HCT116 (cell line): Measurements from ENCODE around the gene SUSD5. TPM values are rescaled to one million over a fixed set of nuclear protein-coding genes. Genes with fewer than 3 reads are reported as not detected.

Experiments
- ATAC-seq: fragments of 200-7000 bp; cut with Tn5 transposase; 2 replicates; pipeline ENCODE4 v1.9.1; 2020; ENCODE audit warnings: mild to moderate bottlenecking, moderate library complexity
- BruUV-seq: library from RNA; stranded (reverse); fragments of 400-500 nt; replicated peaks from 2 replicates; lab custom pipeline; 2021; lab: Mats Ljungman, UMichigan
- CTCF ChIA-PET: fragments of 300-600 bp; sonication (Branson Sonifier 250); formaldehyde crosslinking; loops from one replicate; lab custom pipeline; 2021; ENCODE audit warnings: antibody characterized with exemption; lab: Charles Lee
- POLR2A ChIA-PET: fragments of 300-600, 350-600 bp; sonication (Branson Sonifier 250); formaldehyde crosslinking; loops from one replicate; lab custom pipeline; 2021; ENCODE audit warnings: antibody characterized with exemption; lab: Charles Lee
- RAD21 ChIA-PET, 2 experiments: fragments of 300-600 bp; sonication (Branson Sonifier 250); formaldehyde crosslinking; loops; one replicate each; lab custom pipeline; 2023; ENCODE audit warnings: low total read pairs in 2 of 2; ENCODE audit not compliant: uncharacterized antibody in 2 of 2, unreplicated experiment in 2 of 2, low non-redundant PET in 1 of 2; lab: Charles Lee
- DNase-seq: peaks from one replicate; pipeline ENCODE4 v3.0.0-alpha.2; 2010; ENCODE audit warnings: low read depth, low spot score
- H2AFZ ChIP-seq: fragments of 200-600 bp; shearing (Covaris generic), sonication (generic); 2 replicates; pipeline ENCODE4 v1.6.1; 2017; ENCODE audit warnings: low read depth, mixed run types, mixed read lengths, antibody characterized with exemption, low read length; ENCODE audit not compliant: poor library complexity, severe bottlenecking
- H3K27ac ChIP-seq: 2 replicates; pipeline ENCODE4 v1.5.1; 2012; ENCODE audit warnings: low read depth, low read length
- H3K27me3 ChIP-seq: fragments of 200-600 bp; sonication (generic); 2 replicates; pipeline ENCODE4 v1.6.1; 2016; ENCODE audit warnings: mixed run types, low read length, mixed read lengths; ENCODE audit not compliant: insufficient read depth
- H3K36me3 ChIP-seq, 2 experiments: fragments of 200-500 bp in 1 of 2; fragments of 200-600 bp in 1 of 2; sonication (Bioruptor generic) in 1 of 2; sonication (generic) in 1 of 2; 2 replicates each; pipeline versions ENCODE4 v1.5.1 to v1.6.1; 2014 to 2016; ENCODE audit warnings: low read length in 2 of 2, inconsistent platforms in 1 of 2, mixed read lengths in 1 of 2, mixed run types in 1 of 2; ENCODE audit not compliant: insufficient read depth in 2 of 2, control insufficient read depth in 1 of 2
- H3K4me1 ChIP-seq, 2 experiments: fragments of 200-600 bp in 1 of 2; sonication (generic) in 1 of 2; 2 replicates each; pipeline versions ENCODE4 v1.5.1 to v1.6.1; 2012 to 2017; ENCODE audit warnings: low read length in 2 of 2, inconsistent platforms in 1 of 2, mild to moderate bottlenecking in 1 of 2, mixed read lengths in 1 of 2, mixed run types in 1 of 2, moderate library complexity in 1 of 2; ENCODE audit not compliant: insufficient read depth in 2 of 2, control insufficient read depth in 1 of 2
- H3K4me2 ChIP-seq: fragments of 200-600 bp; sonication (generic); 2 replicates; pipeline ENCODE4 v1.6.1; 2017; ENCODE audit warnings: mixed run types, low read length, mixed read lengths
- H3K4me3 ChIP-seq, 2 experiments: fragments of 200-600 bp in 1 of 2; sonication (generic) in 1 of 2; replicated peaks in 1 of 2; 2 replicates each; pipeline ENCODE4 v1.5.1; 2011 to 2016; ENCODE audit warnings: low read length in 2 of 2, control low read depth in 1 of 2, low read depth in 1 of 2, mild to moderate bottlenecking in 1 of 2, mixed read lengths in 1 of 2, mixed run types in 1 of 2
- H3K79me2 ChIP-seq: fragments of 200-600 bp; sonication (generic); 2 replicates; pipeline ENCODE4 v1.6.1; 2017; ENCODE audit warnings: mild to moderate bottlenecking, mixed run types, low read length, moderate library complexity, mixed read lengths; ENCODE audit not compliant: insufficient read depth
- H3K9ac ChIP-seq: fragments of 200-600 bp; sonication (generic); 2 replicates; pipeline ENCODE4 v1.6.1; 2016; ENCODE audit warnings: low read length, mixed read lengths
- H3K9me2 ChIP-seq: fragments of 200-600 bp; sonication (generic), shearing (Covaris generic); 2 replicates; pipeline ENCODE4 v1.6.1; 2017; ENCODE audit warnings: mixed run types, mild to moderate bottlenecking, moderate library complexity; ENCODE audit not compliant: insufficient read depth
- H3K9me3 ChIP-seq, 2 experiments: fragments of 200-500 bp in 1 of 2; fragments of 200-600 bp in 1 of 2; sonication (Bioruptor generic) in 1 of 2; sonication (generic) in 1 of 2; 2 replicates each; pipeline ENCODE4 v1.6.1; 2014 to 2017; ENCODE audit warnings: low read length in 2 of 2, mixed read lengths in 2 of 2, inconsistent platforms in 1 of 2, low read depth in 1 of 2, mild to moderate bottlenecking in 1 of 2, mixed run types in 1 of 2, moderate library complexity in 1 of 2; ENCODE audit not compliant: control insufficient read depth in 1 of 2, insufficient read depth in 1 of 2
- H4K20me1 ChIP-seq: fragments of 200-600 bp; sonication (generic), shearing (Covaris generic); 2 replicates; pipeline ENCODE4 v1.6.1; 2017; ENCODE audit warnings: mixed run types, mild to moderate bottlenecking, moderate library complexity; ENCODE audit not compliant: insufficient read depth
- CBX3 ChIP-seq: IDR thresholded peaks from 2 replicates; pipeline ENCODE4 v1.6.1; 2012; ENCODE audit warnings: low read depth
- CEBPB ChIP-seq: IDR thresholded peaks from 2 replicates; pipeline ENCODE4 v1.6.1; 2012; ENCODE audit warnings: low read depth
- EGR1 ChIP-seq: IDR thresholded peaks from 2 replicates; pipeline ENCODE4 v1.6.1; 2012; ENCODE audit warnings: low read depth
- ELF1 ChIP-seq: IDR thresholded peaks from 2 replicates; pipeline ENCODE4 v1.6.1; 2012; ENCODE audit warnings: low read depth, borderline replicate concordance
- EZH2 ChIP-seq: fragments of 200-600 bp; sonication (generic); IDR thresholded peaks from 2 replicates; pipeline ENCODE4 v1.6.1; 2017; ENCODE audit warnings: antibody characterized with exemption, mixed run types
- EZH2phosphoT487 ChIP-seq: fragments of 200-600 bp; IDR thresholded peaks from 2 replicates; pipeline ENCODE4 v1.6.1; 2018; ENCODE audit warnings: antibody characterized with exemption, borderline replicate concordance
- POLR2A ChIP-seq: IDR thresholded peaks from 2 replicates; pipeline ENCODE4 v1.7.0; 2011; ENCODE audit warnings: borderline replicate concordance; ENCODE audit not compliant: insufficient read depth, insufficient read length; ENCODE audit errors: extremely low read depth
- RAD21 ChIP-seq: IDR thresholded peaks from 2 replicates; pipeline ENCODE4 v1.6.1; 2012; ENCODE audit warnings: low read depth, mild to moderate bottlenecking
- SIN3A ChIP-seq: IDR thresholded peaks from 2 replicates; pipeline ENCODE4 v1.6.1; 2012; ENCODE audit warnings: low read depth
- SRF ChIP-seq: IDR thresholded peaks from 2 replicates; pipeline ENCODE4 v1.6.1; 2012; ENCODE audit warnings: low read depth
- TCF7L2 ChIP-seq: IDR thresholded peaks from 2 replicates; pipeline ENCODE4 v1.7.0; 2011; ENCODE audit warnings: borderline replicate concordance, inconsistent platforms; ENCODE audit not compliant: insufficient read depth, insufficient read length; ENCODE audit errors: extremely low read depth
- YY1 ChIP-seq: IDR thresholded peaks from 2 replicates; pipeline ENCODE4 v1.6.1; 2011; ENCODE audit warnings: low read length, low read depth, moderate library complexity, mild to moderate bottlenecking; ENCODE audit not compliant: insufficient replicate concordance; ENCODE audit errors: extremely low read depth
- ZNF274 ChIP-seq: fragments of 200-500 bp; sonication (Bioruptor generic); IDR thresholded peaks from 2 replicates; pipeline ENCODE4 v1.6.1; 2014; ENCODE audit warnings: mild to moderate bottlenecking, low read depth, low read length, inconsistent platforms
- intact Hi-C: fragments of 100-400 bp; cut with micrococcal nuclease; formaldehyde crosslinking; loops from 2 replicates; pipeline ENCODE4 v1.10.0; 2022
- total RNA-seq: library from RNA; stranded (reverse); gene quantifications from one replicate; pipeline ENCODE4 v1.2.1, GENCODE V29; 2021; ENCODE audit not compliant: unreplicated experiment
- TF ChIP-seq, protein P1 (sequence below): IDR thresholded peaks from 2 replicates; pipeline ENCODE4 v1.6.1; 2011; ENCODE audit warnings: mild to moderate bottlenecking, low read length, moderate library complexity; ENCODE audit not compliant: insufficient replicate concordance; ENCODE audit errors: extremely low read depth
- TF ChIP-seq, protein P2 (sequence below), 3 experiments: fragments of 200-600 bp in 1 of 3; sonication (generic) in 1 of 3; IDR thresholded peaks in 2 of 3; conservative IDR thresholded peaks in 1 of 3; 2 replicates each; pipeline ENCODE4 v1.5.1; 2012 to 2017; ENCODE audit warnings: low read depth in 2 of 3, low read length in 2 of 3, antibody characterized with exemption in 1 of 3, borderline replicate concordance in 1 of 3, control low read depth in 1 of 3, mild to moderate bottlenecking in 1 of 3, mixed read lengths in 1 of 3, mixed run types in 1 of 3, moderate library complexity in 1 of 3; ENCODE audit not compliant: insufficient read depth in 1 of 3
- TF ChIP-seq, protein P3 (sequence below): IDR thresholded peaks from 2 replicates; pipeline ENCODE4 v1.6.1; 2012; ENCODE audit warnings: low read depth

SUSD5 gene
- total RNA-seq, 1 experiment from 2014 or later: not detected

DNA sequence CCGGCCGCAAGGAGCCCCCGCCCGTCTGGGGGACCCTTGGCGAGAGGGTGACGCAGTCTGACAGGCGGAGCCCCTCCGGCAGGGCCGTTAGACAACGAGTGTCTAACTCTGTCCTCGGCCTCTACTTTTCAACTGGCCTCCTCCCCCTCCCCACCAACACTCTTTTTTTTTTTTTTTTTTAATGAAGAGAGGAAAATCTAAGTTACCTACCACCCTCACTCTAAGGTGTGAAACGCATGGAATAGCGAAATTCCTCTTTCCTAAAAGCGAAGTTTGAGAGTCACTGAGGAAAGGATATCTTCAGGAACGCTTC lies 521 bp upstream of the SUSD5 start:
- ATAC-seq (no peak), DNase-seq (no peak)
- Histone ChIP-seq H3K9me2 (no peaks in the 10 kb centered on the region), H3K4me1 (no peaks in the 10 kb centered on the region), H3K9me3 (no peaks in the 10 kb centered on the region), H2AFZ (no peak overlapping the region), H3K27me3 (peaks cover 4% of the 10 kb centered on the region; the same call in 1 of the 2 replicates), H4K20me1 (no peaks in the 10 kb centered on the region), H3K79me2 (no peaks in the 10 kb centered on the region), H3K4me3 (no peak overlapping the region), H3K4me2 (no peak overlapping the region), H3K36me3 (no peaks in the 10 kb centered on the region), H3K27ac (no peak overlapping the region), H3K9ac (no peak overlapping the region)
- RAD21 ChIA-PET: no interaction called here
- BruUV-seq: no TSS peak
- CTCF ChIA-PET: no interaction called here
- POLR2A ChIA-PET: no interaction called here
- intact Hi-C loops: no loop called here
- TF ChIP-seq, protein P1, sequence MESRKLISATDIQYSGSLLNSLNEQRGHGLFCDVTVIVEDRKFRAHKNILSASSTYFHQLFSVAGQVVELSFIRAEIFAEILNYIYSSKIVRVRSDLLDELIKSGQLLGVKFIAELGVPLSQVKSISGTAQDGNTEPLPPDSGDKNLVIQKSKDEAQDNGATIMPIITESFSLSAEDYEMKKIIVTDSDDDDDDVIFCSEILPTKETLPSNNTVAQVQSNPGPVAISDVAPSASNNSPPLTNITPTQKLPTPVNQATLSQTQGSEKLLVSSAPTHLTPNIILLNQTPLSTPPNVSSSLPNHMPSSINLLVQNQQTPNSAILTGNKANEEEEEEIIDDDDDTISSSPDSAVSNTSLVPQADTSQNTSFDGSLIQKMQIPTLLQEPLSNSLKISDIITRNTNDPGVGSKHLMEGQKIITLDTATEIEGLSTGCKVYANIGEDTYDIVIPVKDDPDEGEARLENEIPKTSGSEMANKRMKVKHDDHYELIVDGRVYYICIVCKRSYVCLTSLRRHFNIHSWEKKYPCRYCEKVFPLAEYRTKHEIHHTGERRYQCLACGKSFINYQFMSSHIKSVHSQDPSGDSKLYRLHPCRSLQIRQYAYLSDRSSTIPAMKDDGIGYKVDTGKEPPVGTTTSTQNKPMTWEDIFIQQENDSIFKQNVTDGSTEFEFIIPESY: no peak
- TF ChIP-seq EGR1 (no peak), EZH2 (no peak), SRF (no peak), YY1 (no peak), POLR2A (no peak), TCF7L2 (no peak), EZH2phosphoT487 (no peak), ELF1 (no peak), CEBPB (no peak), RAD21 (no peak), ZNF274 (no peak), SIN3A (no peak), CBX3 (no peak)
- TF ChIP-seq, protein P2, sequence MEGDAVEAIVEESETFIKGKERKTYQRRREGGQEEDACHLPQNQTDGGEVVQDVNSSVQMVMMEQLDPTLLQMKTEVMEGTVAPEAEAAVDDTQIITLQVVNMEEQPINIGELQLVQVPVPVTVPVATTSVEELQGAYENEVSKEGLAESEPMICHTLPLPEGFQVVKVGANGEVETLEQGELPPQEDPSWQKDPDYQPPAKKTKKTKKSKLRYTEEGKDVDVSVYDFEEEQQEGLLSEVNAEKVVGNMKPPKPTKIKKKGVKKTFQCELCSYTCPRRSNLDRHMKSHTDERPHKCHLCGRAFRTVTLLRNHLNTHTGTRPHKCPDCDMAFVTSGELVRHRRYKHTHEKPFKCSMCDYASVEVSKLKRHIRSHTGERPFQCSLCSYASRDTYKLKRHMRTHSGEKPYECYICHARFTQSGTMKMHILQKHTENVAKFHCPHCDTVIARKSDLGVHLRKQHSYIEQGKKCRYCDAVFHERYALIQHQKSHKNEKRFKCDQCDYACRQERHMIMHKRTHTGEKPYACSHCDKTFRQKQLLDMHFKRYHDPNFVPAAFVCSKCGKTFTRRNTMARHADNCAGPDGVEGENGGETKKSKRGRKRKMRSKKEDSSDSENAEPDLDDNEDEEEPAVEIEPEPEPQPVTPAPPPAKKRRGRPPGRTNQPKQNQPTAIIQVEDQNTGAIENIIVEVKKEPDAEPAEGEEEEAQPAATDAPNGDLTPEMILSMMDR (IDR thresholded peaks at IDR 0.05 in 2 of 3, conservative IDR thresholded peaks at IDR 0.05 in 1 of 3; ENCODE audit: borderline replicate concordance in 1 of 3, insufficient read depth in 1 of 3, low read depth in 2 of 3, low read length in 2 of 3): no peak
- TF ChIP-seq, protein P3, sequence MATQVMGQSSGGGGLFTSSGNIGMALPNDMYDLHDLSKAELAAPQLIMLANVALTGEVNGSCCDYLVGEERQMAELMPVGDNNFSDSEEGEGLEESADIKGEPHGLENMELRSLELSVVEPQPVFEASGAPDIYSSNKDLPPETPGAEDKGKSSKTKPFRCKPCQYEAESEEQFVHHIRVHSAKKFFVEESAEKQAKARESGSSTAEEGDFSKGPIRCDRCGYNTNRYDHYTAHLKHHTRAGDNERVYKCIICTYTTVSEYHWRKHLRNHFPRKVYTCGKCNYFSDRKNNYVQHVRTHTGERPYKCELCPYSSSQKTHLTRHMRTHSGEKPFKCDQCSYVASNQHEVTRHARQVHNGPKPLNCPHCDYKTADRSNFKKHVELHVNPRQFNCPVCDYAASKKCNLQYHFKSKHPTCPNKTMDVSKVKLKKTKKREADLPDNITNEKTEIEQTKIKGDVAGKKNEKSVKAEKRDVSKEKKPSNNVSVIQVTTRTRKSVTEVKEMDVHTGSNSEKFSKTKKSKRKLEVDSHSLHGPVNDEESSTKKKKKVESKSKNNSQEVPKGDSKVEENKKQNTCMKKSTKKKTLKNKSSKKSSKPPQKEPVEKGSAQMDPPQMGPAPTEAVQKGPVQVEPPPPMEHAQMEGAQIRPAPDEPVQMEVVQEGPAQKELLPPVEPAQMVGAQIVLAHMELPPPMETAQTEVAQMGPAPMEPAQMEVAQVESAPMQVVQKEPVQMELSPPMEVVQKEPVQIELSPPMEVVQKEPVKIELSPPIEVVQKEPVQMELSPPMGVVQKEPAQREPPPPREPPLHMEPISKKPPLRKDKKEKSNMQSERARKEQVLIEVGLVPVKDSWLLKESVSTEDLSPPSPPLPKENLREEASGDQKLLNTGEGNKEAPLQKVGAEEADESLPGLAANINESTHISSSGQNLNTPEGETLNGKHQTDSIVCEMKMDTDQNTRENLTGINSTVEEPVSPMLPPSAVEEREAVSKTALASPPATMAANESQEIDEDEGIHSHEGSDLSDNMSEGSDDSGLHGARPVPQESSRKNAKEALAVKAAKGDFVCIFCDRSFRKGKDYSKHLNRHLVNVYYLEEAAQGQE: no peak
